GM10248 (cell line): ENCODE measurements around the gene LUZP1.

Experiments
- CTCF ChIA-PET: fragments of 300-600 bp; sonication (Branson Sonifier 250); formaldehyde crosslinking; extraction: SDS; loops from one replicate; lab custom pipeline; 2021; ENCODE audit warnings: antibody characterized with exemption; lab: Yijun Ruan, JAX
- POLR2A ChIA-PET: fragments of 350-650 bp; sonication (Branson Sonifier 250); formaldehyde crosslinking; extraction: SDS; loops from one replicate; lab custom pipeline; 2020; ENCODE audit warnings: antibody characterized with exemption; lab: Yijun Ruan, JAX
- DNase-seq: peaks from one replicate; pipeline ENCODE4 v3.0.0; 2012; ENCODE audit errors: extremely low spot score
- TF ChIP-seq, protein P1 (sequence below): IDR thresholded peaks from 2 replicates; pipeline ENCODE4 v1.5.1; 2012; ENCODE audit warnings: mild to moderate bottlenecking, low read depth; ENCODE audit errors: extremely low read depth, missing control alignments, control extremely low read depth

The LUZP1 gene

DNA sequence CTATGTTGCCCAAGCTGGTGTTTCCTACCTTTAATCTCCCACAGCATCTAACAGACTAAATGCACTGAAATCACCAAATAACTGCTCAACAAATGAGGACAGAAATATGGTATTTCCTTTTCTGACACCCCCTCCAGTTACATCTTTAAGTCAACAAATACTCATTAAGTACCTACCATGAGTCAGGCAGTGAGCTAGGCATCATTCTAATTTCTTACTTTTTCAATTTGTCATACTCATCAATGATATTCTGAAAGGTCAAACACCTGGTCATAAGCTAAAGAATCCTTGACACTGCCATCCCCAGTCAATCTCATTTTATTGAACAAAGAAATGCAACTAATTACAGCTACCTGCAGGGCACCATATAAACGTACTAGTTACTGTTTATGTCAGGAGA lies 36.6 kb downstream of the LUZP1 start:
- TF ChIP-seq, protein P1, sequence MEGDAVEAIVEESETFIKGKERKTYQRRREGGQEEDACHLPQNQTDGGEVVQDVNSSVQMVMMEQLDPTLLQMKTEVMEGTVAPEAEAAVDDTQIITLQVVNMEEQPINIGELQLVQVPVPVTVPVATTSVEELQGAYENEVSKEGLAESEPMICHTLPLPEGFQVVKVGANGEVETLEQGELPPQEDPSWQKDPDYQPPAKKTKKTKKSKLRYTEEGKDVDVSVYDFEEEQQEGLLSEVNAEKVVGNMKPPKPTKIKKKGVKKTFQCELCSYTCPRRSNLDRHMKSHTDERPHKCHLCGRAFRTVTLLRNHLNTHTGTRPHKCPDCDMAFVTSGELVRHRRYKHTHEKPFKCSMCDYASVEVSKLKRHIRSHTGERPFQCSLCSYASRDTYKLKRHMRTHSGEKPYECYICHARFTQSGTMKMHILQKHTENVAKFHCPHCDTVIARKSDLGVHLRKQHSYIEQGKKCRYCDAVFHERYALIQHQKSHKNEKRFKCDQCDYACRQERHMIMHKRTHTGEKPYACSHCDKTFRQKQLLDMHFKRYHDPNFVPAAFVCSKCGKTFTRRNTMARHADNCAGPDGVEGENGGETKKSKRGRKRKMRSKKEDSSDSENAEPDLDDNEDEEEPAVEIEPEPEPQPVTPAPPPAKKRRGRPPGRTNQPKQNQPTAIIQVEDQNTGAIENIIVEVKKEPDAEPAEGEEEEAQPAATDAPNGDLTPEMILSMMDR, result no peak
- ChIA-PET POLR2A (no interaction called here), CTCF (interaction anchor here (0.9 to 3.8 kb wide), 4 partner anchors 13 to 52 kb away, joined by 4 to 13 read pairs (median 4); no protein-coding TSS in a partner anchor)
- DNase-seq, result no peak

- CTCF ChIA-PET, result interaction anchor here (3.8 kb wide), 1 partner anchor 54 kb away, joined by 13 read pairs; no protein-coding TSS in a partner anchor
- no peak for DNase-seq
- POLR2A ChIA-PET, result no interaction called here
- TF ChIP-seq, protein P1, result no peak
Measured at GRCh38 chr1:23129846-23130245, 38.8 kb downstream of the LUZP1 start.

- POLR2A ChIA-PET, result no interaction called here
- CTCF ChIA-PET, result interaction anchor here (1.3 to 2.6 kb wide), 5 partner anchors 23 to 58 kb away, joined by 3 to 10 read pairs (median 4); no protein-coding TSS in a partner anchor
- TF ChIP-seq, protein P1, result no peak
- no peak for DNase-seq
Measured at GRCh38 chr1:23126801-23127200, 41.9 kb downstream of the LUZP1 start.

GRCh38 chr1:23126200-23126599 lies 42.5 kb downstream of the LUZP1 start:
- CTCF ChIA-PET, result interaction anchor here (0.6 to 2.6 kb wide), 5 partner anchors 13 to 59 kb away, joined by 3 to 10 read pairs (median 3); no protein-coding TSS in a partner anchor
- no peak for DNase-seq
- POLR2A ChIA-PET, result no interaction called here
- TF ChIP-seq, protein P1, result no peak

GRCh38 chr1:23125489-23125888 lies 43.2 kb downstream of the LUZP1 start:
- ChIA-PET POLR2A (no interaction called here), CTCF (interaction anchor here (0.6 to 2.6 kb wide), 3 partner anchors 10 to 59 kb away, joined by 3 to 10 read pairs (median 6); no protein-coding TSS in a partner anchor)
- no peak for DNase-seq
- TF ChIP-seq, protein P1, result no peak

GRCh38 chr1:23124259-23125026 lies 44.2 kb downstream of the LUZP1 start:
- DNase-seq, result no peak
- TF ChIP-seq, protein P1, result no peak
- ChIA-PET POLR2A (no interaction called here), CTCF (interaction anchor here (1.6 to 2.9 kb wide), 4 partner anchors 9 to 60 kb away, joined by 3 to 11 read pairs (median 6); no protein-coding TSS in a partner anchor)
